ENCODE data around the gene JAK1.

The JAK1 gene

DNA sequence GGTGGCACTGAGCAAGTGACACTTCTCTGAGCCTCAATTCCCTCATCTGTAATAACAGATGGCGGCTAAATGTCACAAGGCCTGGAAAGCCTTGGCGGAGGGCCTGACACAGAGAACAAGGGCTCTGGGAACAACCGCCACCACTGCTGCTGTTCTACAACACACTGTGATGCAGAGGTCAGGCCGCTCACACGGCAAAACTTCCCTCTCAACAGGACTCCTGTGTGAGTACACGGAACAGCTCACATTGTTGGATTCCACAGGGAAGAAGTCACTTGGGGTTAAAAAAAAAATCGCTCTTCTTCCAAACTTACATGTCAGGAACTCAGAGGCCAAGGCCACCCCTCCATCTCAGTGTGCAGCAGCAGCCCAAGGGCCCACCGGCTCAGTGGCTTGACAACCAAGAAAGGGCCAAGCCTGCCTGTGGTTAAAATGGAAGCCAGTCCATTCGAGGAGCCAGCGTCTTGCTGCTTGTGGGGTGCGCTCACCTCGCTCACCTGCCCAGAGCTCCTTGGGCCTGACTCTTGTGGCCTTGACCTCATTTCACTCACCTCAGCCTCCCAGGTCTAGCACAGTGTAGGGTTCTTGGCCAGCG, 120.4 kb downstream of the JAK1 start:
- DNase-seq, result no peak
- Histone ChIP-seq H3K27me3 (no peaks in the 10 kb centered on the region), H3K4me1 (peaks cover 0 to 17% (median 12%) of the 10 kb centered on the region in 4 donors), H3K36me3 (peaks cover 51 to 94% (median 81%) of the 10 kb centered on the region in 3 donors), H3K27ac (no peak overlapping the region), H3K9me3 (no peaks in the 10 kb centered on the region), H3K4me3 (no peak overlapping the region)
- intact Hi-C loops (cut with DNase I; ENCODE audit: low total_unique reads), result no loop called here
- TF ChIP-seq, protein P1, sequence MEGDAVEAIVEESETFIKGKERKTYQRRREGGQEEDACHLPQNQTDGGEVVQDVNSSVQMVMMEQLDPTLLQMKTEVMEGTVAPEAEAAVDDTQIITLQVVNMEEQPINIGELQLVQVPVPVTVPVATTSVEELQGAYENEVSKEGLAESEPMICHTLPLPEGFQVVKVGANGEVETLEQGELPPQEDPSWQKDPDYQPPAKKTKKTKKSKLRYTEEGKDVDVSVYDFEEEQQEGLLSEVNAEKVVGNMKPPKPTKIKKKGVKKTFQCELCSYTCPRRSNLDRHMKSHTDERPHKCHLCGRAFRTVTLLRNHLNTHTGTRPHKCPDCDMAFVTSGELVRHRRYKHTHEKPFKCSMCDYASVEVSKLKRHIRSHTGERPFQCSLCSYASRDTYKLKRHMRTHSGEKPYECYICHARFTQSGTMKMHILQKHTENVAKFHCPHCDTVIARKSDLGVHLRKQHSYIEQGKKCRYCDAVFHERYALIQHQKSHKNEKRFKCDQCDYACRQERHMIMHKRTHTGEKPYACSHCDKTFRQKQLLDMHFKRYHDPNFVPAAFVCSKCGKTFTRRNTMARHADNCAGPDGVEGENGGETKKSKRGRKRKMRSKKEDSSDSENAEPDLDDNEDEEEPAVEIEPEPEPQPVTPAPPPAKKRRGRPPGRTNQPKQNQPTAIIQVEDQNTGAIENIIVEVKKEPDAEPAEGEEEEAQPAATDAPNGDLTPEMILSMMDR (IDR thresholded peaks at IDR 0.05), result no peak

DNA sequence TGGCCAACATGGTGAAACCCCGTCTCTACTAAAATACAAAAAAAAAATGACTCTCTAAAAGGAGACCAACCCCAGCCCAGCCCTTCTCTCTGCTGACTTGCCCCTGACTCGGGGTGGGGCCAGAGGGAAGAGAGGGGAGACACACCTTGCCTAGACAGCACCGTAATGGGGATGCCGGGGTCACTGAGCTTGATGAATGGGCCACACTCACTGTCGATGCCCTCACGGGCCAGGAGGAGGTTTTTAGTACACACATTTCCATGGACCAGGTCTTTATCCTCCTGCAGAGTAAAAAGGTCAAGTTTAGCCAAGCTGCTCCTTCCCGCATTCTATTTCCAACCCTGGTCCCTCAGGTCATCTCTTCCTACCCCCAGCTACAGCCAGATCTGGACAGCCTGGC, 121.7 kb downstream of the JAK1 start:
- TF ChIP-seq, protein P1 (IDR thresholded peaks at IDR 0.05), result no peak

DNA sequence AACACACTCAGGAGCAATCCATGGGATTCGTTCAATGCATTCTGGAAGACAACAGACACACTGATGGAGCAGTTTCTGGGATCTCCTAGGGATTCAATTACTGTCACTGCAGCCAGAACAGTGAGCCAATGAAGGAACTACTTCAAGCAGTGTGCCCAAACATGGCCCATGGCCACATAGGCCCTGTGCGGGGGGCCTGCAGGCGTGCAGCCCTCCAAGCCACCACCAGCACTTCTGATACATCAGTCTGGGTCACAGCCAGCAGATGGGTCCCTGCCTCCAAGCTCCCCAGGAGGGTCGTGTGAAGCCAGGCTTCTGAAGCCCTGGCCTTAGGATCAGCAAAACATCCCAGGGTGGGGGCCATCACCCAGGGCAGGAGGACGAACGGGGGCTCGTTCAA, 122.2 kb downstream of the JAK1 start:
- Histone ChIP-seq H3K4me1 (peaks cover 0 to 17% (median 12%) of the 10 kb centered on the region in 4 donors), H3K9me3 (no peaks in the 10 kb centered on the region), H3K4me3 (no peak overlapping the region), H3K36me3 (peaks cover 50 to 94% (median 80%) of the 10 kb centered on the region in 3 donors), H3K27ac (no peak overlapping the region), H3K27me3 (no peaks in the 10 kb centered on the region)
- intact Hi-C loops (cut with DNase I; ENCODE audit: low total_unique reads), result no loop called here
- TF ChIP-seq, protein P1 (IDR thresholded peaks at IDR 0.05), result no peak
- no peak for DNase-seq

More for the DNA sequence above, 121.7 kb downstream of the JAK1 start:
- Histone ChIP-seq H3K27me3 (no peaks in the 10 kb centered on the region), H3K36me3 (peaks cover 49 to 94% (median 80%) of the 10 kb centered on the region in 3 donors), H3K27ac (no peak overlapping the region), H3K4me3 (no peak overlapping the region), H3K4me1 (peaks cover 0 to 17% (median 12%) of the 10 kb centered on the region in 4 donors), H3K9me3 (no peaks in the 10 kb centered on the region)
- intact Hi-C loops (cut with DNase I; ENCODE audit: low total_unique reads), result no loop called here
- DNase-seq, result no peak

DNA sequence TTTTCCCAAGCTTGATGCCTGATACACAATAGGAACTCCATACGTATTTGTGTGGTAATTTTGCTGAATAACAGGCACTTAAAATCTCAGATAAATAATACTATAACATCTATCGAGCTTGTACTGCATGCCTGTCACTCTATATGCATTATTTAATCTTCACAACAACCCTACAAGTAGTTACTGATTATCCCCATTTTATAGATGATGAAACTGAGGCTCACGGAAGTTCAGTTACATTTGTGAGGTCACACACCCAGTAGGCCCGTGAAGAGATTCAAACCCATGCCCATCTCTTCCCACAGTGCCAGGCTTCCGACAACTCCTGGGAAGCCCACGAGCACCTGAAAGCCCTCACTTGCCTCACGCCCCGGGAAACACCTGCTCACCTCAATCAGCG, 122.7 kb downstream of the JAK1 start:
- H3K36me3 ChIP-seq, result peaks cover 50 to 93% (median 76%) of the 10 kb centered on the region in 3 donors
- intact Hi-C loops (cut with DNase I; ENCODE audit: low total_unique reads), result no loop called here
- TF ChIP-seq, protein P1 (IDR thresholded peaks at IDR 0.05), result no peak
- H3K27ac ChIP-seq, result no peak overlapping the region
- H3K4me1 ChIP-seq, result peaks cover 0 to 17% (median 12%) of the 10 kb centered on the region in 4 donors
- no peak for DNase-seq
- H3K27me3 ChIP-seq, result no peaks in the 10 kb centered on the region
- no peak overlapping the region for H3K4me3 ChIP-seq
- H3K9me3 ChIP-seq, result no peaks in the 10 kb centered on the region

DNA sequence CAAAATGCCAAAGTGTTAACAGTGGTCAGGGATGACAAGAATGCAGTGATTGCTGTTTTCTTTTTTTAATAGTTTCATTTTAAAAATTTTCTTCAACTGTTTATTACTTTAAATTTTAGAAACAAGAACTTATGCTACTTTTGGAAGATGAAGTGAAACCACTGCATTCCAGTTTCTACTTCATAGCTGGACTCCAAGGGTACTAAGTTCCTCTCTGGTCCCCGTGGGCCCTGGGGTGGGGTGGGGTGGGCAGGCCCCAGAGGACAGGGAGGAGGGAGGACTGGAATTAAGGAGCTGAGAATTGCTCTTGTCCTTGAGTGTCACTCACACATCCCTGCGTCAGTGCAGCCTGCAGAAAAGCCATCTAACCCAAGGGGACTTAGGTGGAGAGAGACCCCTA, 124.1 kb downstream of the JAK1 start:
- H3K9me3 ChIP-seq, result no peaks in the 10 kb centered on the region
- peaks cover 0 to 17% (median 12%) of the 10 kb centered on the region in 4 donors for H3K4me1 ChIP-seq
- intact Hi-C loops (cut with DNase I; ENCODE audit: low total_unique reads), result no loop called here
- no peak overlapping the region for H3K4me3 ChIP-seq
- H3K36me3 ChIP-seq, result peaks cover 62 to 93% (median 77%) of the 10 kb centered on the region in 3 donors
- TF ChIP-seq, protein P1 (IDR thresholded peaks at IDR 0.05), result no peak
- peak overlapping the region in 1 of 2 donors; percentile 53 for H3K27ac ChIP-seq
- H3K27me3 ChIP-seq, result no peaks in the 10 kb centered on the region
- DNase-seq, result no peak

All from tibial artery (tissue), 4 donors.